HepG2 (cell line): Measurements from ENCODE around the gene STK39. TPM values are rescaled to one million over a fixed set of nuclear protein-coding genes. Genes with fewer than 3 reads are reported as not detected.

ENCODE experiments used
- GFI1 ChIP-seq: sonication (generic); formaldehyde crosslinking; IDR thresholded peaks from 2 replicates; pipeline ENCODE4 v1.5.0; 2020; ENCODE audit warnings: missing genetic modification reagents, mild to moderate bottlenecking, borderline replicate concordance
- KIAA2018 ChIP-seq: sonication (generic); formaldehyde crosslinking; IDR thresholded peaks from 2 replicates; pipeline ENCODE4 v1.5.0; 2020; ENCODE audit warnings: mild to moderate bottlenecking, missing genetic modification reagents, borderline replicate concordance
- MBD4 ChIP-seq: IDR thresholded peaks from 2 replicates; pipeline ENCODE4 v1.6.1; 2012; ENCODE audit warnings: low read length, inconsistent platforms, borderline replicate concordance
- NFATC3 ChIP-seq: sonication (generic); formaldehyde crosslinking; IDR thresholded peaks from 2 replicates; pipeline ENCODE4 v1.5.1; 2020; ENCODE audit warnings: mild to moderate bottlenecking, missing genetic modification reagents
- NFYC ChIP-seq: IDR thresholded peaks from 2 replicates; pipeline ENCODE4 v1.6.1; 2016; ENCODE audit warnings: missing genetic modification reagents, missing compliant biosample characterization
- SCMH1 ChIP-seq: sonication (generic); formaldehyde crosslinking; IDR thresholded peaks from 2 replicates; pipeline ENCODE4 v1.9.0; 2021; ENCODE audit warnings: missing genetic modification reagents, mild to moderate bottlenecking, borderline replicate concordance
- THRA ChIP-seq: sonication (generic); formaldehyde crosslinking; IDR thresholded peaks from 2 replicates; pipeline ENCODE4 v1.4.0; 2020; ENCODE audit warnings: missing genetic modification reagents, borderline replicate concordance
- U2AF1 ChIP-seq: fragments of 200-400 bp; formaldehyde crosslinking; optimal IDR thresholded peaks from 2 replicates; pipeline ENCODE3; 2017; ENCODE audit warnings: mild to moderate bottlenecking, low read depth, low read length
- ZBTB39 ChIP-seq: sonication (generic); formaldehyde crosslinking; IDR thresholded peaks from 2 replicates; pipeline ENCODE4 v1.5.0; 2020; ENCODE audit warnings: missing genetic modification reagents
- ZFP36L2 ChIP-seq: sonication (generic); formaldehyde crosslinking; IDR thresholded peaks from 2 replicates; pipeline ENCODE4 v1.4.0; 2020; ENCODE audit warnings: missing genetic modification reagents
- ZFYVE20 ChIP-seq: sonication (generic); formaldehyde crosslinking; IDR thresholded peaks from 2 replicates; pipeline ENCODE4 v1.8.0; 2023; ENCODE audit warnings: low read depth, mild to moderate bottlenecking, moderate library complexity, missing genetic modification reagents, borderline replicate concordance
- ZNF10 ChIP-seq: sonication (generic); formaldehyde crosslinking; IDR thresholded peaks from 2 replicates; pipeline ENCODE4 v1.4.0; 2020; ENCODE audit warnings: mild to moderate bottlenecking, low read depth, missing genetic modification reagents, borderline replicate concordance
- ZNF12 ChIP-seq: sonication (generic); formaldehyde crosslinking; IDR thresholded peaks from 2 replicates; pipeline ENCODE4 v1.5.0; 2020; ENCODE audit warnings: missing genetic modification reagents
- ZNF33B ChIP-seq: sonication (generic); formaldehyde crosslinking; IDR thresholded peaks from 2 replicates; pipeline ENCODE4 v1.5.1; 2020; ENCODE audit warnings: mild to moderate bottlenecking, missing genetic modification reagents
- ZNF451 ChIP-seq: sonication (generic); formaldehyde crosslinking; IDR thresholded peaks from 2 replicates; pipeline ENCODE4 v1.5.0; 2020; ENCODE audit warnings: mild to moderate bottlenecking, missing genetic modification reagents
- ZNF543 ChIP-seq: sonication (generic); formaldehyde crosslinking; IDR thresholded peaks from 2 replicates; pipeline ENCODE4 v1.4.0; 2020; ENCODE audit warnings: mild to moderate bottlenecking, missing genetic modification reagents
- ZNF720 ChIP-seq: sonication (generic); formaldehyde crosslinking; IDR thresholded peaks from 2 replicates; pipeline ENCODE4 v1.4.0; 2020; ENCODE audit warnings: missing genetic modification reagents
- ZNF775 ChIP-seq: sonication (generic); formaldehyde crosslinking; IDR thresholded peaks from 2 replicates; pipeline ENCODE4 v1.4.0; 2020; ENCODE audit warnings: missing genetic modification reagents, mild to moderate bottlenecking, moderate library complexity, borderline replicate concordance
- polyA plus RNA-seq, 8 experiments: library from polyadenylated mRNA; depleted of rRNA in 3 of 8; stranded (reverse) in 7 of 8; unstranded in 1 of 8; fragments of >200 nt; fragmentation: Illumina TruSeq in 4 of 8; extraction: Trizol in 4 of 8; gene quantifications; 2 replicates each; pipeline versions ENCODE4 v1.2.1 to v1.2.3, GENCODE V29; 2011 to 2016; ENCODE audit warnings: low read depth in 4 of 8, missing spikeins in 1 of 8, mixed read lengths in 1 of 8; ENCODE audit not compliant: insufficient read depth in 1 of 8
- total RNA-seq, 5 experiments: library from RNA; depleted of rRNA; stranded (reverse); fragments of >200 nt; fragmentation: Illumina TruSeq; extraction: Trizol; gene quantifications; 2 replicates each; pipeline ENCODE4 v1.2.3, GENCODE V29; 2016; ENCODE audit warnings: low read depth in 1 of 5

Gene STK39
- total and polyA plus RNA-seq, 2 of the 13 experiments (the other 11 are each of a cell fraction or from before 2014, with no cell fraction given), result 27.3 to 38.4 TPM

- TF ChIP-seq KIAA2018 (no peak), ZNF451 (CRISPR knock-in tag) (no peak), U2AF1 (peak; percentile 8), ZNF543 (CRISPR knock-in tag) (no peak), GFI1 (CRISPR knock-in tag) (peak; percentile 95), ZNF775 (CRISPR knock-in tag) (no peak), ZFYVE20 (no peak), ZNF720 (CRISPR knock-in tag) (no peak), MBD4 (no peak), ZFP36L2 (CRISPR knock-in tag) (no peak), THRA (CRISPR knock-in tag) (peak; percentile 60; the same call in 1 of the 2 replicates), ZBTB39 (no peak), NFATC3 (no peak), ZNF33B (peak; percentile 20; the same call in 1 of the 2 replicates), SCMH1 (no peak), NFYC (CRISPR knock-in tag) (no peak), ZNF10 (CRISPR knock-in tag) (no peak), ZNF12 (CRISPR knock-in tag) (peak; percentile 57; the same call in 1 of the 2 replicates)
Observed at GRCh38 chr2:168190590-168191336, 56.6 kb downstream of the STK39 start (continued).
